ENCODE data around the gene WWOX. TPM values are rescaled to one million over a fixed set of nuclear protein-coding genes. Genes with fewer than 3 reads are reported as not detected.

WWOX gene
- polyA plus RNA-seq, 1 donor (not counting 4 experiments of a cell fraction or from before 2014, with no cell fraction given), result 5.1 TPM

DNA sequence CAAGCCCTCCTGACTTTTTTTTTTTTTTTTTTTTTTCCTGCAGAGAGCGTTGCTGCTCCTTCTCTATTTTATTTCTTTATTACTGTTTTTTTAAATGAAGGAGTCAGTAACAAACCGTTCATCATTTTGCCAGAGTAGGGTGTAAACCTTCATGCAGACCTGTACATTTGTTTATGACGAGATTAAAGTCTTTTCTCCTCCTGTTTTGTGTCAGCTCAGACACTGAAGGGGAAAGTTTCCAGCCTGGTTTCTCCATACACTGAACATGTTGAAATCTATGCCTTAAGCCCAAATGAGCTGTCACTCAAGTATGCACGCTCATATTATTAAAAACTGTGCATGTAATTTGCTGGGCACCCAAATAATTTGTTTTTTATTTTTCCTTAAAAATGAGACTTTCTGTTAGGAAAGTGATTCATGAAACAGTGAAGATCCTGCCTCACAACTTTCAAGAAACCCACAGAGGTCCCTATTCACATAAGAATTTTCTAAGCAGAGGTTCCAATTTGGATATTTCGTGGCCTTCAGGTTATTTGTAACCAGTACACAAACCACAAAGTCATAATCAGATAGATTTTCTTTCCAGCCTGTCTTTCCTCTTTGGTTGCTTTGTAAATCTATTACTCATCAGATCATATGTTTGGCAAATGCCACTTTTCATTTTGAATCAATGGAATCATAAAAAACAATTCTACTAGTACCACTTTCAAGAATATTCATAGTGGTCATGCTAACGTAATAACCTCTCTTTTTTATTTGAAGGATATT, 800.8 kb downstream of the WWOX start:
- TF ChIP-seq, protein P1, sequence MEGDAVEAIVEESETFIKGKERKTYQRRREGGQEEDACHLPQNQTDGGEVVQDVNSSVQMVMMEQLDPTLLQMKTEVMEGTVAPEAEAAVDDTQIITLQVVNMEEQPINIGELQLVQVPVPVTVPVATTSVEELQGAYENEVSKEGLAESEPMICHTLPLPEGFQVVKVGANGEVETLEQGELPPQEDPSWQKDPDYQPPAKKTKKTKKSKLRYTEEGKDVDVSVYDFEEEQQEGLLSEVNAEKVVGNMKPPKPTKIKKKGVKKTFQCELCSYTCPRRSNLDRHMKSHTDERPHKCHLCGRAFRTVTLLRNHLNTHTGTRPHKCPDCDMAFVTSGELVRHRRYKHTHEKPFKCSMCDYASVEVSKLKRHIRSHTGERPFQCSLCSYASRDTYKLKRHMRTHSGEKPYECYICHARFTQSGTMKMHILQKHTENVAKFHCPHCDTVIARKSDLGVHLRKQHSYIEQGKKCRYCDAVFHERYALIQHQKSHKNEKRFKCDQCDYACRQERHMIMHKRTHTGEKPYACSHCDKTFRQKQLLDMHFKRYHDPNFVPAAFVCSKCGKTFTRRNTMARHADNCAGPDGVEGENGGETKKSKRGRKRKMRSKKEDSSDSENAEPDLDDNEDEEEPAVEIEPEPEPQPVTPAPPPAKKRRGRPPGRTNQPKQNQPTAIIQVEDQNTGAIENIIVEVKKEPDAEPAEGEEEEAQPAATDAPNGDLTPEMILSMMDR (optimal IDR thresholded peaks at IDR 0.05 in 1 of 3, IDR thresholded peaks at IDR 0.05 in 1 of 3, conservative IDR thresholded peaks at IDR 0.05 in 1 of 3; ENCODE audit: extremely low read depth in 1 of 3, insufficient read depth in 2 of 3, low read length in 3 of 3), result no peak
- TF ChIP-seq EZH2 (IDR thresholded peaks at IDR 0.05; ENCODE audit: low read length), result no peak
- H3K9ac ChIP-seq (ENCODE audit: control insufficient read depth, extremely low read depth, insufficient read depth, low read length), result no peak overlapping the region
- no peaks in the 10 kb centered on the region for H3K36me3 ChIP-seq (ENCODE audit: control insufficient read depth in 2 of 2, extremely low read depth in 1 of 2, insufficient read depth in 2 of 2, low read length in 2 of 2)
- H3K27me3 ChIP-seq (ENCODE audit: control insufficient read depth, extremely low read depth, insufficient read depth, low read length), result no peaks in the 10 kb centered on the region
- no peak overlapping the region for H3K27ac ChIP-seq (ENCODE audit: control insufficient read depth, insufficient read depth, low read length)
- DNase-seq (ENCODE audit: low read depth, low spot score) (no peak), FAIRE-seq (no peak)
- no peaks in the 10 kb centered on the region for H3K4me1 ChIP-seq (ENCODE audit: control insufficient read depth, extremely low read depth, insufficient read depth, low read length)
- H3K4me3 ChIP-seq (ENCODE audit: control insufficient read depth in 2 of 3, extremely low read depth in 1 of 3, insufficient read depth in 2 of 3, low read depth in 1 of 3, low read length in 3 of 3), result no peak overlapping the region
- dilution Hi-C loops (cut with MboI; ENCODE audit: extremely low pct_ligation_motif_present, low sequenced_read_pairs), result no loop called here
- H3K79me2 ChIP-seq (ENCODE audit: control insufficient read depth, insufficient read depth, low read length), result no peaks in the 10 kb centered on the region
- H2AFZ ChIP-seq (ENCODE audit: control insufficient read depth, low read length), result no peak overlapping the region
- no peaks in the 10 kb centered on the region for H3K9me1 ChIP-seq (ENCODE audit: control insufficient read depth, extremely low read depth, insufficient read depth, low read length)
- H4K20me1 ChIP-seq (ENCODE audit: control insufficient read depth, extremely low read depth, insufficient read depth, low read length), result no peaks in the 10 kb centered on the region
- H3K4me2 ChIP-seq (ENCODE audit: control insufficient read depth, extremely low read depth, insufficient read depth, low read depth, low read length), result no peak overlapping the region
- no peaks in the 10 kb centered on the region for H3K9me3 ChIP-seq (ENCODE audit: control insufficient read depth, low read depth, low read length)

DNA sequence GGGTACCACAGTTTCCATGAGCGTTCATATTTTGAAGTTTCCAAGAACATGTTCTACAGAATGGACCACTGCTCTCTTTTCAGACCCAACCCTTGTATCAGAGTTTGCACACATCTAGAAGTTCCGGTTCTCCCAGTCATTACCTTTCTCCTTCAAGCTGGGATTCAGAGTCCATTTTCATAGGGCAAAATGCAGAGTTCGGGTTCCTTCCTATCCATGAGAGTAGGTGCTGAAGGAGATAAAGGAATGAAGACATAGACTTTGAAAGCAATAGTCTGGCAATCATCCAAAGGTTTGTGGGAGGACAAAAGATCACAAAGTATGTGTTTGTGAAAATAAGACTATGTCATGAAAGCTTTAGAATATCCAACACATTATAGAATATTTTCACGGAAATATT, 801.5 kb downstream of the WWOX start:
- no peaks in the 10 kb centered on the region for H3K4me1 ChIP-seq (ENCODE audit: control insufficient read depth, extremely low read depth, insufficient read depth, low read length)
- no peak overlapping the region for H3K9ac ChIP-seq (ENCODE audit: control insufficient read depth, extremely low read depth, insufficient read depth, low read length)
- TF ChIP-seq, protein P1 (optimal IDR thresholded peaks at IDR 0.05 in 1 of 3, IDR thresholded peaks at IDR 0.05 in 1 of 3, conservative IDR thresholded peaks at IDR 0.05 in 1 of 3; ENCODE audit: extremely low read depth in 1 of 3, insufficient read depth in 2 of 3, low read length in 3 of 3), result no peak
- TF ChIP-seq EZH2 (IDR thresholded peaks at IDR 0.05; ENCODE audit: low read length), result no peak
- no peak overlapping the region for H3K4me2 ChIP-seq (ENCODE audit: control insufficient read depth, extremely low read depth, insufficient read depth, low read depth, low read length)
- H3K4me3 ChIP-seq (ENCODE audit: control insufficient read depth in 2 of 3, extremely low read depth in 1 of 3, insufficient read depth in 2 of 3, low read depth in 1 of 3, low read length in 3 of 3), result no peak overlapping the region
- H3K27me3 ChIP-seq (ENCODE audit: control insufficient read depth, extremely low read depth, insufficient read depth, low read length), result no peaks in the 10 kb centered on the region
- dilution Hi-C loops (cut with MboI; ENCODE audit: extremely low pct_ligation_motif_present, low sequenced_read_pairs), result no loop called here
- no peaks in the 10 kb centered on the region for H3K79me2 ChIP-seq (ENCODE audit: control insufficient read depth, insufficient read depth, low read length)
- DNase-seq (ENCODE audit: low read depth, low spot score) (no peak), FAIRE-seq (no peak)
- no peak overlapping the region for H3K27ac ChIP-seq (ENCODE audit: control insufficient read depth, insufficient read depth, low read length)
- no peaks in the 10 kb centered on the region for H4K20me1 ChIP-seq (ENCODE audit: control insufficient read depth, extremely low read depth, insufficient read depth, low read length)
- no peaks in the 10 kb centered on the region for H3K9me1 ChIP-seq (ENCODE audit: control insufficient read depth, extremely low read depth, insufficient read depth, low read length)
- H2AFZ ChIP-seq (ENCODE audit: control insufficient read depth, low read length), result no peak overlapping the region
- no peaks in the 10 kb centered on the region for H3K9me3 ChIP-seq (ENCODE audit: control insufficient read depth, low read depth, low read length)
- no peaks in the 10 kb centered on the region for H3K36me3 ChIP-seq (ENCODE audit: control insufficient read depth in 2 of 2, extremely low read depth in 1 of 2, insufficient read depth in 2 of 2, low read length in 2 of 2)

Measured in keratinocyte (primary cell).